ENCODE data around the gene POU6F2.

Gene POU6F2

GRCh38 chr7:39128287-39128843 is 150.7 kb downstream of the POU6F2 start:
- no peak for TF ChIP-seq CTCF (IDR thresholded peaks at IDR 0.05; ENCODE audit: extremely low read depth, insufficient read depth, missing control alignments)
- no peak for DNase-seq (ENCODE audit: low spot score)
- in situ Hi-C loops (cut with MboI; ENCODE audit: low pct_unique_long_range_greater_than_20kb, low sequenced_read_pairs, unreplicated experiment) = no loop called here

GRCh38 chr7:39130274-39130673 is 152.6 kb downstream of the POU6F2 start:
- no peak for DNase-seq (ENCODE audit: low spot score)
- no peak for TF ChIP-seq CTCF (IDR thresholded peaks at IDR 0.05; ENCODE audit: extremely low read depth, insufficient read depth, missing control alignments)
- in situ Hi-C loops (cut with MboI; ENCODE audit: low pct_unique_long_range_greater_than_20kb, low sequenced_read_pairs, unreplicated experiment) = no loop called here

DNA sequence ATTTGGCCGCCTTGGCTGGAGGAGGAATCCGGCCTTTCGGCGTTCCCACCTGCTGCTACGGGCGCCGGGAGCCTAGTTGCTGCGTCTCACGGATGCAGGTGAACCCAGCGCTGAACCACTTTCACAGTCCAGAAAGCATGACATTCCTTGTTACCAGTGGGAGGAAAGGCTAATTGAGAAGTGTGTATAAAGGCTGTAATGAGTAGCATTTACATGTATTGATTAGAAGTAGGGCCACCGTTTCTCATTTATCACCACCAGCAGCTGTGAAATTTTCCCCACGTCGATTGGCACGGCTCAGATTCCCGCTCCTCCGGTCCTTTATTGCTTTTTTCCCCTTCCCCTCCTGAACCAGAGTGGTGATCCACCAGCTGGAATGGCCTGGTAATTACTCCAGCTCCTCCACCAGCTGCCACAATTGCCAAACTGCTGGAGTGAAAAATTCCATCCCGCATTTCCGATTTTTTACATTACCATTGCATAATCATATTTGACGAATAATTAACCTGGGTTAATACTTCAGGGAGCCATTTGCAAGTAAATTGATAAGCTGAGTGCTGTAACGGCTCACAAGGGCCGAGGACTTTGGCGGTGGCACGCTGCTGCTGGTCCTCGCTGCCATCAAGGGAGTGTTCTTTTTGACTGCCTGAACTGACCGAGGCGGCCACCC is 153.3 kb downstream of the POU6F2 start:
- no peak for DNase-seq (ENCODE audit: low spot score)
- in situ Hi-C loops (cut with MboI; ENCODE audit: low pct_unique_long_range_greater_than_20kb, low sequenced_read_pairs, unreplicated experiment) = no loop called here
- TF ChIP-seq CTCF (IDR thresholded peaks at IDR 0.05; ENCODE audit: extremely low read depth, insufficient read depth, missing control alignments) = no peak

DNA sequence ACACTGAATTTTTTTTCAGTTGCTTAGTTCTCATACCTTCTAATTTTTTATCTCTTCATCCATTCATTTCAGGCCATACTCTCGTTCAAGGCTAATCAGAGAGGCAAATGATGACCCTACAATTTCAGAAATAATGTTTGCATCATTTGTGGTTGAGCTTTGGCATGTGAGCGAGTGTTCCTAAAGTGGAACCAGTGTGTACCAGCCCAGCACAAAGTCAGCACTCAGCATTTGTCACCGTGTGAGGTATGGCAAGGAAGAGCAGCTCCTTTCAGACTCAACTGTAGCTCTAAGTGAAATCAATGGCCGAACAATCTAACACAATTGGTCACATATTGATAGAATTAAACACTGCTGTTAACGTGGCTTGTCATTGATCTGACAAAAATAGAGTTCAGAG is 154.6 kb downstream of the POU6F2 start:
- TF ChIP-seq CTCF (IDR thresholded peaks at IDR 0.05; ENCODE audit: extremely low read depth, insufficient read depth, missing control alignments) = no peak
- DNase-seq (ENCODE audit: low spot score) = no peak
- in situ Hi-C loops (cut with MboI; ENCODE audit: low pct_unique_long_range_greater_than_20kb, low sequenced_read_pairs, unreplicated experiment) = no loop called here

DNA sequence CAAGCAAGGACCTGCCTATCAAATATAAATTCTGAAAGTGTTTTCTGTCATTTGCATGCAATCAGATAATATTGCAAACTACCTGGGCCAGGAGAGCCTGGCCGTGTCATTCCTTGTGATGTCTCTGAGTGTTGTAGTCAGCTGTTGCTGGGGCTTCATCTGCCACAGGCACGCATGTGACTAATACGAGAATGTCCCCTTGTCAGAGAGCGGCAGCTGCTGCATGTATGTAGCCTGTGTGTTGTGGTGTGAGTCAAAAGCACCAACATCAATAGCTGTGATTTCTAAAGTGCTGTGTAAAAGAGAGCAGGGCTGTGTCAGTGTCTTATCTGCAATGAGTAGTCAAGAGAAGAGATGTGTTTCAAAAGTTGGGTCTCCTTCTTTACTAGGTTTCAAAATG is 155.4 kb downstream of the POU6F2 start:
- in situ Hi-C loops (cut with MboI; ENCODE audit: low pct_unique_long_range_greater_than_20kb, low sequenced_read_pairs, unreplicated experiment) = no loop called here
- no peak for TF ChIP-seq CTCF (IDR thresholded peaks at IDR 0.05; ENCODE audit: extremely low read depth, insufficient read depth, missing control alignments)
- no peak for DNase-seq (ENCODE audit: low spot score)

GRCh38 chr7:39137480-39137879 is 159.8 kb downstream of the POU6F2 start:
- no peak for TF ChIP-seq CTCF (IDR thresholded peaks at IDR 0.05; ENCODE audit: extremely low read depth, insufficient read depth, missing control alignments)
- no peak for DNase-seq (ENCODE audit: low spot score)
- in situ Hi-C loops (cut with MboI; ENCODE audit: low pct_unique_long_range_greater_than_20kb, low sequenced_read_pairs, unreplicated experiment) = no loop called here
